Heart left ventricle (tissue), 16 donors: Measurements from ENCODE around the gene COMMD9. TPM values are rescaled to one million over a fixed set of nuclear protein-coding genes. Genes with fewer than 3 reads are reported as not detected.

Source experiments
- ATAC-seq, 4 donors: fragments of 200-7000 bp; cut with Tn5 transposase; one replicate each; pipeline ENCODE4 v1.9.1; 2020 to 2022; ENCODE audit warnings: moderate library complexity in 4 of 4, mild to moderate bottlenecking in 3 of 4, moderate number of reproducible peaks in 1 of 4
- DNase-seq, 5 donors: peaks; one replicate each; pipeline ENCODE4 v3.0.0-alpha.2; 2020
- H3K27ac ChIP-seq, 12 donors: fragments of 200-600 bp; sonication (generic) in 4 of 12; one replicate each; pipeline versions ENCODE4 v1.5.0 to v1.8.0; 2016 to 2022; ENCODE audit warnings: mild to moderate bottlenecking in 2 of 12
- H3K27me3 ChIP-seq, 9 donors: fragments of 200-600 bp; sonication (generic) in 2 of 9; one replicate each; pipeline versions ENCODE4 v1.5.1 to v1.8.0; 2016 to 2022; ENCODE audit warnings: mild to moderate bottlenecking in 3 of 9
- H3K36me3 ChIP-seq, 9 donors: fragments of 200-600 bp; sonication (generic) in 2 of 9; one replicate each; pipeline versions ENCODE4 v1.5.0 to v1.8.0; 2018 to 2022; ENCODE audit warnings: mild to moderate bottlenecking in 2 of 9
- H3K4me1 ChIP-seq, 12 donors: fragments of 200-600 bp; sonication (generic) in 4 of 12; one replicate each; pipeline versions ENCODE4 v1.5.0 to v1.8.0; 2016 to 2022; ENCODE audit warnings: mild to moderate bottlenecking in 3 of 12
- H3K4me3 ChIP-seq, 12 donors: fragments of 200-600 bp; sonication (generic) in 4 of 12; one replicate each; pipeline versions ENCODE4 v1.5.0 to v1.8.0; 2017 to 2022; ENCODE audit warnings: mild to moderate bottlenecking in 9 of 12, moderate library complexity in 4 of 12
- H3K9me3 ChIP-seq, 12 donors: fragments of 200-600 bp; sonication (generic) in 4 of 12; one replicate each; pipeline versions ENCODE4 v1.5.0 to v1.8.0; 2016 to 2022; ENCODE audit warnings: mild to moderate bottlenecking in 1 of 12
- POLR2A ChIP-seq, 2 donors: fragments of 450-650 bp; IDR thresholded peaks; one replicate each; pipeline ENCODE4 v1.6.1; 2017; ENCODE audit warnings: antibody characterized with exemption in 2 of 2, mild to moderate bottlenecking in 2 of 2, moderate library complexity in 2 of 2
- WGBS, 4 donors: extraction: QIAGEN DNeasy Blood & Tissue Kit in 2 of 4; methylation state at CpG; one replicate each; pipeline versions ENCODE4 v1.1.5 to v1.1.7; 2013 to 2018; 5-methylcytosine and 5-hydroxymethylcytosine counted together
- intact Hi-C, 10 donors: fragments of 100-400 bp; cut with DNase I; formaldehyde crosslinking; loops; one replicate each; pipeline versions ENCODE4 v1.11.1 to v1.14.2; 2022
- polyA plus RNA-seq, 2 donors: library from polyadenylated mRNA; stranded (reverse); fragments of 200-250 nt; gene quantifications; one replicate each; pipeline ENCODE4 v1.2.3, GENCODE V29; 2013
- total RNA-seq, 9 donors: library from RNA; depleted of rRNA in 2 of 9; stranded (reverse); fragments of >200 nt in 2 of 9; fragmentation: NEBNext Ultra II Directional in 3 of 9; extraction: Animal tissue kit (Norgen Biotek cat#: 25700) in 3 of 9; gene quantifications; one replicate each; pipeline versions ENCODE4 v1.1.0 to v1.2.4, GENCODE V29; 2016 to 2023
- TF ChIP-seq, protein P1 (sequence below), 12 donors: fragments of 200-600 bp; sonication (generic) in 4 of 12; IDR thresholded peaks; one replicate each; pipeline versions ENCODE4 v1.5.0 to v1.8.0; 2018 to 2022; ENCODE audit warnings: antibody characterized with exemption in 12 of 12, mild to moderate bottlenecking in 5 of 12
- donor health status: ischemic (EF 13 %, LVEDD 7.1; RV severe dilation, severe dysfunction).
- donor health status: healthy with polysubstance abuse.
- donor health status: DM: no; HTN: yes; CAD: no.
- donor health status: DM: no; HTN: no; CAD: no.
- donor health status: ischemic (EF 25% LVEDD 6.9; RV normal size, moderate dysfunction).
- donor health status: ischemic (EF 25% LVEDD 5.7; RV mildly dilated, moderate dysfunction).
- donor health status: healthy.
- donor health status: DM: yes; HTN: yes; CAD: no.
- donor health status: ischemic (EF 35%, LVEDD 5.7; RV mildly dilated, moderate dysfunction).
- donor health status: nonischemic (EF 11% LVEDD 7.7; RV severe dilation, severe dysfunction).
- donor health status: DM: yes; HTN: yes; CAD: no.
- donor health status: PGD.
- donor health status: ischemic (EF 29% LVEDD 5.4; RV normal size, mild dysfunction).
- donor health status: nonischemic (EF 23%, LVEDD 6.1; RV moderate dilation, normal function).

COMMD9 gene
- total and polyA plus RNA-seq, 11 donors = 39.0 to 92.4 (median 51.6) TPM

DNA sequence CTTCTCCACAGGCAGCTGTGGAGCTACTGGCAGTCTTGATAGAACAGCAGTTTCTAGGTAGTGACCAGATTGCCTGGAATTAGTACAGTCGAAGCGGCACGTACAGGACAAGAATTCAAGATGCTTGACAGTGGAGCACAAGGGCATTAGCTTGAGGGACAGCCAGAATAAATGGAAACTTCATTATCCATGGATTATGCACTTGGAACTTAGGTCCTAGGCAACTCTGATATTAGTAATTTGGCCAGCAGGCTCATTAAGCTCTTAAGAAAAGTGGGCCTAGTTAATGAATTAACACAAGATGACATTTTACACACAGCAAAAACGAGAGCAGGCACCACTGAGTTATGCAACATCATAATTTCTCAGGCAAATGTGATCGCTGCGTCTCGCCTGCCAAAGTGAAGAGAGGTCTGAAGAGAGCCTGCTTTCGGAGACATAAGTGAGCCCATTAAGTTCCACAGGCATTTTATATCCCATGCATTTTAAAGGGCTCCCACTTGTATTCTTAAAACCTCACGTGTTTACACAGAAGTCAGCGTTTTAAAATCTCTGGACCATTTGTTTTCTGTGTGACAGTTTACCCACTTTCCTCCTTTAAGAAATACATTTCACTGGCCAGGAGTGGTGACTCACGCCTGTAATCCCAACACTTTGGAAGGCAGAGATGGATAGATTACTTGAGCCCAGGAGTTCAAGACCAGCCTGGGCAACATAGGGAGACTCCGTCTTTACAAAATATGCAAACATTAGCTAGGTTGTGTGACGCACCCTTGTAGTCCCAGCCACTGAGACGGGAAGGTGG lies 66.2 kb downstream of the COMMD9 start:
- no peak for DNase-seq
- WGBS, 4 donors = 86 to 88% (median 87%) methylated on average over 14 of the region's 14 CpGs
- no peaks in the 10 kb centered on the region for H3K36me3 ChIP-seq
- peaks cover 0 to 29% (median 6%) of the 10 kb centered on the region in 12 donors for H3K9me3 ChIP-seq
- H3K27me3 ChIP-seq = no peaks in the 10 kb centered on the region
- intact Hi-C loops = no loop called here
- H3K27ac ChIP-seq = no peak overlapping the region
- ATAC-seq = no peak
- H3K4me3 ChIP-seq = no peak overlapping the region
- H3K4me1 ChIP-seq = no peaks in the 10 kb centered on the region
- TF ChIP-seq, protein P1, sequence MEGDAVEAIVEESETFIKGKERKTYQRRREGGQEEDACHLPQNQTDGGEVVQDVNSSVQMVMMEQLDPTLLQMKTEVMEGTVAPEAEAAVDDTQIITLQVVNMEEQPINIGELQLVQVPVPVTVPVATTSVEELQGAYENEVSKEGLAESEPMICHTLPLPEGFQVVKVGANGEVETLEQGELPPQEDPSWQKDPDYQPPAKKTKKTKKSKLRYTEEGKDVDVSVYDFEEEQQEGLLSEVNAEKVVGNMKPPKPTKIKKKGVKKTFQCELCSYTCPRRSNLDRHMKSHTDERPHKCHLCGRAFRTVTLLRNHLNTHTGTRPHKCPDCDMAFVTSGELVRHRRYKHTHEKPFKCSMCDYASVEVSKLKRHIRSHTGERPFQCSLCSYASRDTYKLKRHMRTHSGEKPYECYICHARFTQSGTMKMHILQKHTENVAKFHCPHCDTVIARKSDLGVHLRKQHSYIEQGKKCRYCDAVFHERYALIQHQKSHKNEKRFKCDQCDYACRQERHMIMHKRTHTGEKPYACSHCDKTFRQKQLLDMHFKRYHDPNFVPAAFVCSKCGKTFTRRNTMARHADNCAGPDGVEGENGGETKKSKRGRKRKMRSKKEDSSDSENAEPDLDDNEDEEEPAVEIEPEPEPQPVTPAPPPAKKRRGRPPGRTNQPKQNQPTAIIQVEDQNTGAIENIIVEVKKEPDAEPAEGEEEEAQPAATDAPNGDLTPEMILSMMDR (IDR thresholded peaks at IDR 0.05) = no peak
- TF ChIP-seq POLR2A (IDR thresholded peaks at IDR 0.05) = no peak

Other genes starting within 250 kb of the COMMD9 start
- 10 to 100 TPM in 1 of 9 donors, 1 to 10 TPM in 6, under 1 TPM in 2; 0.67 to 17.8 (median 3.1) TPM for gene PRR5L, start 6.9 kb upstream of the COMMD9 start, total RNA-seq
- 1 to 10 TPM in 1 of 2 donors, under 1 TPM in 1; 0.61 to 3.3 TPM for gene PRR5L, start 6.9 kb upstream of the COMMD9 start, polyA plus RNA-seq
- 10 to 100 TPM; 10.1 to 17.4 (median 15.1) TPM for gene TRAF6, start 220.8 kb upstream of the COMMD9 start, total RNA-seq
- gene TRAF6, start 220.8 kb upstream of the COMMD9 start, polyA plus RNA-seq = 1 to 10 TPM; 2.7 to 6.6 TPM